GM06990 (cell line): Measurements from ENCODE around the gene MORC4.

ENCODE experiments used
- DNase-seq: peaks from one replicate; pipeline ENCODE4 v3.0.0-alpha.2; 2011; ENCODE audit not compliant: insufficient read length; ENCODE audit errors: extremely low read depth
- H3K27me3 ChIP-seq: replicated peaks from 2 replicates; pipeline ENCODE4 v1.6.0; 2011; ENCODE audit warnings: low read length; ENCODE audit not compliant: control insufficient read depth, insufficient read depth
- H3K36me3 ChIP-seq: 2 replicates; pipeline ENCODE4 v1.5.1; 2011; ENCODE audit warnings: low read length; ENCODE audit not compliant: control insufficient read depth, insufficient read depth
- H3K4me3 ChIP-seq: replicated peaks from 2 replicates; pipeline ENCODE4 v1.5.1; 2011; ENCODE audit warnings: low read depth, mild to moderate bottlenecking, control low read depth, low read length
- CTCF ChIP-seq: IDR thresholded peaks from 2 replicates; pipeline ENCODE4 v1.5.1; 2011; ENCODE audit warnings: low read length, control low read depth, mild to moderate bottlenecking, inconsistent platforms; ENCODE audit not compliant: insufficient read depth, poor library complexity, severe bottlenecking

MORC4 gene

GRCh38 chrX:106901781-106902219 is 98.2 kb downstream of the MORC4 start:
- no peaks in the 10 kb centered on the region for H3K36me3 ChIP-seq

GRCh38 chrX:106901341-106901740 is 98.7 kb downstream of the MORC4 start:
- H3K4me3 ChIP-seq = no peak overlapping the region
- DNase-seq = no peak
- H3K27me3 ChIP-seq = no peaks in the 10 kb centered on the region
- no peak for TF ChIP-seq CTCF
- no peaks in the 10 kb centered on the region for H3K36me3 ChIP-seq

More at GRCh38 chrX:106901781-106902219, 98.2 kb downstream of the MORC4 start:
- Histone ChIP-seq H3K4me3 (no peak overlapping the region), H3K27me3 (no peaks in the 10 kb centered on the region)
- DNase-seq = no peak
- TF ChIP-seq CTCF = no peak

GRCh38 chrX:106899841-106900240 is 100.2 kb downstream of the MORC4 start:
- Histone ChIP-seq H3K4me3 (no peak overlapping the region), H3K36me3 (no peaks in the 10 kb centered on the region), H3K27me3 (no peaks in the 10 kb centered on the region)
- TF ChIP-seq CTCF = no peak
- DNase-seq = no peak

- DNase-seq = no peak
Observed at GRCh38 chrX:106899276-106899675, 100.7 kb downstream of the MORC4 start.

GRCh38 chrX:106898462-106898861 is 101.5 kb downstream of the MORC4 start:
- no peak overlapping the region for H3K4me3 ChIP-seq
- no peaks in the 10 kb centered on the region for H3K27me3 ChIP-seq
- DNase-seq = peak; percentile 10
- H3K36me3 ChIP-seq = no peaks in the 10 kb centered on the region
- peak; percentile 42 for TF ChIP-seq CTCF

More at GRCh38 chrX:106899276-106899675, 100.7 kb downstream of the MORC4 start:
- Histone ChIP-seq H3K27me3 (no peaks in the 10 kb centered on the region), H3K36me3 (no peaks in the 10 kb centered on the region), H3K4me3 (no peak overlapping the region)
- no peak for TF ChIP-seq CTCF

- H3K4me3 ChIP-seq = no peak overlapping the region
- H3K36me3 ChIP-seq = no peaks in the 10 kb centered on the region
- TF ChIP-seq CTCF = no peak
- DNase-seq = no peak
- H3K27me3 ChIP-seq = no peaks in the 10 kb centered on the region
Observed at GRCh38 chrX:106897259-106897658, 102.8 kb downstream of the MORC4 start.
